H9 (cell line): ENCODE data around the gene TUBB6. TPM values are rescaled to one million over a fixed set of nuclear protein-coding genes. Genes with fewer than 3 reads are reported as not detected.

Experiments used
- DNase-seq: peaks from one replicate; pipeline ENCODE4 v3.0.0-alpha.2; 2017
- H2AFZ ChIP-seq: one replicate; pipeline ENCODE4 v1.6.1; 2013; ENCODE audit warnings: mild to moderate bottlenecking, low read length, control low read depth, moderate library complexity
- H2AK5ac ChIP-seq: 2 replicates; pipeline ENCODE4 v1.6.1; 2013; ENCODE audit warnings: low read length, control low read depth, mixed read lengths; ENCODE audit not compliant: insufficient read length
- H2BK120ac ChIP-seq: one replicate; pipeline ENCODE4 v1.6.1; 2013; ENCODE audit warnings: low read depth, mild to moderate bottlenecking, low read length, control low read depth, inconsistent platforms; ENCODE audit not compliant: poor library complexity, severe bottlenecking
- H2BK12ac ChIP-seq: 2 replicates; pipeline ENCODE4 v1.6.1; 2013; ENCODE audit warnings: low read length, control low read depth, mixed read lengths, low read depth; ENCODE audit not compliant: insufficient read length
- H2BK15ac ChIP-seq: 2 replicates; pipeline ENCODE4 v1.6.1; 2013; ENCODE audit warnings: low read depth, low read length, control low read depth
- H2BK20ac ChIP-seq: one replicate; pipeline ENCODE4 v1.6.1; 2013; ENCODE audit warnings: low read depth, mild to moderate bottlenecking, low read length, control low read depth, inconsistent platforms; ENCODE audit not compliant: poor library complexity, severe bottlenecking
- H2BK5ac ChIP-seq: 2 replicates; pipeline ENCODE4 v1.6.1; 2013; ENCODE audit warnings: low read length, control low read depth, mixed read lengths; ENCODE audit not compliant: insufficient read length
- H3K14ac ChIP-seq: 2 replicates; pipeline ENCODE4 v1.6.1; 2013; ENCODE audit warnings: low read length, control low read depth; ENCODE audit not compliant: insufficient read depth
- H3K18ac ChIP-seq: 2 replicates; pipeline ENCODE4 v1.6.1; 2013; ENCODE audit warnings: low read depth, mild to moderate bottlenecking, mixed read lengths, low read length, control low read depth; ENCODE audit not compliant: insufficient read length
- H3K23ac ChIP-seq: 2 replicates; pipeline ENCODE4 v1.6.1; 2013; ENCODE audit warnings: low read length, control low read depth, mixed read lengths, low read depth; ENCODE audit not compliant: insufficient read length
- H3K23me2 ChIP-seq: 2 replicates; pipeline ENCODE4 v1.6.1; 2013; ENCODE audit warnings: low read depth, mild to moderate bottlenecking, mixed read lengths, low read length, control low read depth; ENCODE audit not compliant: insufficient read length, poor library complexity, severe bottlenecking
- H3K27ac ChIP-seq: 2 replicates; pipeline ENCODE4 v1.5.1; 2013; ENCODE audit warnings: low read length, control low read depth, mixed read lengths, low read depth; ENCODE audit not compliant: insufficient read length
- H3K27me3 ChIP-seq: 2 replicates; pipeline ENCODE4 v1.6.1; 2013; ENCODE audit warnings: low read length, control low read depth, inconsistent platforms; ENCODE audit not compliant: insufficient read depth
- H3K4ac ChIP-seq: 2 replicates; pipeline ENCODE4 v1.6.1; 2013; ENCODE audit warnings: low read depth, mild to moderate bottlenecking, control low read depth, inconsistent platforms, low read length, moderate library complexity
- H3K4me1 ChIP-seq: 2 replicates; pipeline ENCODE4 v1.6.1; 2013; ENCODE audit warnings: low read length, control low read depth, inconsistent platforms; ENCODE audit not compliant: insufficient read depth
- H3K4me2 ChIP-seq: 2 replicates; pipeline ENCODE4 v1.6.1; 2013; ENCODE audit warnings: low read length, control low read depth, mixed read lengths; ENCODE audit not compliant: insufficient read length, insufficient read depth
- H3K56ac ChIP-seq: 2 replicates; pipeline ENCODE4 v1.6.1; 2013; ENCODE audit warnings: low read depth, mild to moderate bottlenecking, mixed read lengths, low read length, control low read depth; ENCODE audit not compliant: insufficient read length
- H3K79me1 ChIP-seq: 2 replicates; pipeline ENCODE4 v1.6.1; 2013; ENCODE audit warnings: low read depth, mild to moderate bottlenecking, moderate library complexity, low read length, control low read depth, inconsistent platforms; ENCODE audit not compliant: insufficient read depth, poor library complexity, severe bottlenecking
- H3K79me2 ChIP-seq: 2 replicates; pipeline ENCODE4 v1.6.1; 2013; ENCODE audit warnings: low read length, control low read depth, inconsistent platforms; ENCODE audit not compliant: insufficient read depth
- H3K9ac ChIP-seq: 2 replicates; pipeline ENCODE4 v1.6.1; 2013; ENCODE audit warnings: low read length, control low read depth, mixed read lengths; ENCODE audit not compliant: insufficient read length; ENCODE audit errors: extremely low read depth
- H3K9me3 ChIP-seq: one replicate; pipeline ENCODE4 v1.6.1; 2013; ENCODE audit warnings: low read depth, low read length, inconsistent platforms; ENCODE audit not compliant: control insufficient read depth
- H3T11ph ChIP-seq: one replicate; pipeline ENCODE4 v1.6.1; 2013; ENCODE audit warnings: mild to moderate bottlenecking, low read length, control low read depth, inconsistent platforms
- H4K20me1 ChIP-seq: one replicate; pipeline ENCODE4 v1.6.1; 2013; ENCODE audit not compliant: control insufficient read depth, insufficient read length, insufficient read depth
- H4K5ac ChIP-seq: 2 replicates; pipeline ENCODE4 v1.6.1; 2013; ENCODE audit warnings: low read depth, mild to moderate bottlenecking, mixed read lengths, low read length, control low read depth; ENCODE audit not compliant: insufficient read length
- H4K8ac ChIP-seq: replicated peaks from 2 replicates; pipeline ENCODE4 v1.6.1; 2013; ENCODE audit warnings: low read length, control low read depth, mixed read lengths, low read depth; ENCODE audit not compliant: insufficient read length
- H4K91ac ChIP-seq: 2 replicates; pipeline ENCODE4 v1.6.1; 2013; ENCODE audit warnings: low read depth, mild to moderate bottlenecking, moderate library complexity, mixed read lengths, low read length, control low read depth; ENCODE audit not compliant: insufficient read length
- H3K27ac Mint-ChIP-seq, 3 experiments: 2 replicates in 2 of 3; 3 replicates in 1 of 3; pipeline ENCODE4 v1.8.0; 2020 to 2021; ENCODE audit warnings: mixed read lengths in 3 of 3, mild to moderate bottlenecking in 1 of 3, moderate library complexity in 1 of 3
- H3K27me3 Mint-ChIP-seq: 2 replicates; pipeline ENCODE4 v1.8.0; 2021; ENCODE audit warnings: low read depth, mild to moderate bottlenecking, moderate library complexity, mixed read lengths
- H3K36me3 Mint-ChIP-seq, 3 experiments: 2 replicates in 2 of 3; 3 replicates in 1 of 3; pipeline ENCODE4 v1.8.0; 2020 to 2021; ENCODE audit warnings: low read depth in 3 of 3, mixed read lengths in 3 of 3; ENCODE audit not compliant: insufficient read depth in 1 of 3
- H3K4me1 Mint-ChIP-seq, 2 experiments: 2 replicates each; pipeline ENCODE4 v1.8.0; 2020; ENCODE audit warnings: mixed read lengths in 2 of 2
- H3K4me3 Mint-ChIP-seq, 2 experiments: 2 replicates in 1 of 2; 3 replicates in 1 of 2; pipeline ENCODE4 v1.8.0; 2020 to 2021; ENCODE audit warnings: mild to moderate bottlenecking in 2 of 2, mixed read lengths in 2 of 2, moderate library complexity in 1 of 2
- H3K9me3 Mint-ChIP-seq, 2 experiments: 2 replicates in 1 of 2; 3 replicates in 1 of 2; pipeline ENCODE4 v1.8.0; 2020; ENCODE audit warnings: mild to moderate bottlenecking in 2 of 2, mixed read lengths in 2 of 2, moderate library complexity in 1 of 2
- CTCF ChIP-seq: fragments of 200-600 bp; sonication (generic); conservative IDR thresholded peaks from 3 replicates; pipeline ENCODE4 v1.8.0; 2021; ENCODE audit warnings: antibody characterized with exemption, mild to moderate bottlenecking
- WGBS: extraction: QIAGEN DNeasy Blood & Tissue Kit; methylation state at CpG from one replicate; pipeline ENCODE4 v1.1.7; 2013; ENCODE audit warnings: missing lambda C conversion rate, low lambda C conversion rate, mixed read lengths; ENCODE audit not compliant: insufficient read length; ENCODE audit errors: extremely low coverage; 5-methylcytosine and 5-hydroxymethylcytosine counted together
- total RNA-seq: library from RNA; stranded (reverse); gene quantifications from 2 replicates; pipeline ENCODE4 v1.2.1, GENCODE V29; 2021

The TUBB6 gene
- total RNA-seq, 1 experiment from 2014 or later: 134 TPM

GRCh38 chr18:12321333-12321732, 13.3 kb downstream of the TUBB6 start:
- Histone ChIP-seq H3K27ac (no peak overlapping the region), H3K4me2 (no peak overlapping the region), H2BK20ac (no peak overlapping the region), H4K5ac (no peak overlapping the region), H3K9ac (no peak overlapping the region), H2BK5ac (peak overlapping the region; percentile 51), H2BK120ac (no peak overlapping the region), H4K8ac (no peak overlapping the region), H2BK15ac (no peak overlapping the region), H4K91ac (no peak overlapping the region), H3K56ac (no peak overlapping the region), H3K14ac (no peak overlapping the region), H2AK5ac (no peak overlapping the region), H3K79me1 (no peaks in the 10 kb centered on the region), H3T11ph (no peak overlapping the region), H2BK12ac (no peak overlapping the region), H3K79me2 (peaks cover 2% of the 10 kb centered on the region; the same call in 1 of the 2 replicates), H3K23ac (no peak overlapping the region), H3K27me3 (no peaks in the 10 kb centered on the region), H2AFZ (no peak overlapping the region), H4K20me1 (no peaks in the 10 kb centered on the region), H3K4ac (no peak overlapping the region), H3K4me1 (no peaks in the 10 kb centered on the region), H3K9me3 (no peaks in the 10 kb centered on the region), H3K23me2 (no peaks in the 10 kb centered on the region), H3K18ac (no peak overlapping the region)
- WGBS: no CpG with 5 or more reads among the region's 4 CpGs
- H3K4me3 Mint-ChIP-seq: no peak overlapping the region
- no peaks in the 10 kb centered on the region for H3K27me3 Mint-ChIP-seq
- peak overlapping the region in 1 of 3 experiments; percentile 48; a peak in 2 of 7 replicates for H3K27ac Mint-ChIP-seq
- H3K9me3 Mint-ChIP-seq: no peaks in the 10 kb centered on the region; a peak in 1 of 5 replicates
- TF ChIP-seq CTCF: no peak
- peaks cover 32 to 79% (median 41%) of the 10 kb centered on the region in 3 experiments; a peak in 6 of 7 replicates for H3K36me3 Mint-ChIP-seq
- DNase-seq: no peak
- peaks cover 9 to 14% of the 10 kb centered on the region in 2 experiments; a peak in 3 of 4 replicates for H3K4me1 Mint-ChIP-seq
